ENCODE data around the gene ABCC4.

ABCC4 gene

DNA sequence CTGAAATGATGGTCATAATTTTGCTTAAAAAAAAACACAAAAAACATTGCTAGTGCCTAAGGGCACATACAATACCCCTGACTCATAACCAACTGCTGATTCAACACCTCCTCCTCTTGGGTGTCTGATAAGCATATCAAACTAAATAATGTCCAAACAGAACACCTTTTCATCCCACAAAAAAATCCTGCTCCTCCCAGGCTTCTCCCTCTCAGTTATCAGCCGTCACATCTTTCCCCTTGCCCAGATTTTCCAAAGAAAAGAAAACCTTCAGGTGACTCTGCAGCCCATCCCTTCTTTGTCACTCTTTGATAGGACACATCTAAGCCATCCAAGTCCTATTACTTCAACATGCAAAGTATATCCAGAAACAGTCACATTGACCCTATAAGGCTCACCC is 46.9 kb downstream of the ABCC4 start:
- DNase-seq: no peak

DNA sequence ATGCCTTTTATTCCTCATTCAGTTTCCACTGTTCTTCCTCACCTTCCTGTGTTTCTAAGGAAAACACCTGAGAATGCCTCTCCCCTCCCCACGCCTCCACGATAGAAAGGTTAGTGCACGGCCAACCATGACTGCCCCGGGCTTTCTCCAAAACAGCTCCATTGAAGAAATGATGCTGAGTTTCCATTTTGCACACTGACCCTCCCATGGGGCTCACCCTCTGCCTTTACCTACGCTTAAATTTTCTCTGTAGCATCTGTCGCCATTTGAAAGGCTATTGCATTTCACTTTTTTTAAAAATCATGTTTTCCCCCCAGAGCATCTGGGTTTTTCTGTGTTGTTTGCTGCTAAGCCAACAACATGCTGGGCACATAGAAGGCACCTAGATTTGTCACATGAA is 48.2 kb downstream of the ABCC4 start:
- DNase-seq: no peak

- DNase-seq: no peak
Measured at GRCh38 chr13:95251641-95252040, 49.6 kb downstream of the ABCC4 start.

DNA sequence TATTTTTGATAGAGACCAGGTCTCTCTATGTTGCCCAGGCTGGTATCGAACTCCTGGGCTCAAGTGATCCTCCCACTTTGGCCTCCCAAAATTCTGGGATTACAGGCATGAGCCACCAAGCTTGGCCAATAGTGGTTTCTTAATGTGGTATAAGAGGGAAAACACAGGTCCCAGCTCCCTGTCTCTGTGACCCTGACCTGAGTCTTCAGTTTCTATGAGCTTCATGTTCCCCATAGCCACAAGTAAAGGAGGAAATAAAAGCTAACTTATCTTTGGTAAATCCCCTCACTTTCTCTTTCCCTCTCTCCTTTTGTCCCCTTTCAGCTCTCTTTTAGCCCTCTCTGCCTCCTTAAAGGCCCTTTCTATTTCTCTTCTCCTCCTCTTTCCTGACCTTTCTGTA is 50.3 kb downstream of the ABCC4 start:
- DNase-seq: no peak

GRCh38 chr13:95248953-95249352 is 52.3 kb downstream of the ABCC4 start:
- no peak for DNase-seq

DNA sequence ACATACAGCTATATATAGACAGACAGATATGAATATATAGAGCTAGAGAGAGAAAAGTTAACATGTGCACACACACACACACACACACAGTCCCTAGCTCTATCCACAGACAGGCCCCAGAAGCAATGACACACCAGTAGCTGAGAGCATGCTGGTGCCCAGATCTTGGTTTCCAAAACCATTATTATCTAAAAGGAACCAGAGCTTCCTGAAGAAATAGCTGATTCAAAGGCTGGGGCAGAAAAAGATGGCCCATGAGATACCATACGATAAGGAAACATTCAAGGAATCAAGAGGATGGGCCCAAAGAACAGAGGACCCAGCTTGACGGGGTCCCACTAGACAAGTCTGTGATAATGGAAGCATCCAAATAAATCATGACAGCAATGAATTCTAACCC is 53.4 kb downstream of the ABCC4 start:
- no peak for DNase-seq

DNA sequence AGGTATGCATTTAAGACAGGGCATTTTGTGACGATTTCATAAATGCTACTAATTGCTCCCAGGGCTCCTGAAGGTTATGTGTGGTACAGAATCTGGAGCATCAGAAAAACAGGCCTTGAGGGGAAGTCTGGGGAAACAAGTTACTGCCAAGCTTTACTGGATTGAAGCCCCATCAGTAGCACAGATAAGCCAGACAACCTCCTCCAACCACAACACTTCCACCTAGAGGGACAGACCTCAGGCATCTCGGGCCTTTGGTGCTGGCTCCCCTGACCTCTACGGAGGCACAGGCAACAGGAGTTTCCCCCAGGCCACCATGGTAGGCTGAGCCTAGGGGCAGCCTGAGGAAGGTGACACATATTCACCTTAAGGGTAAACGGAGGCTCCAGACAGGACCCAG is 54.1 kb downstream of the ABCC4 start:
- DNase-seq: no peak

DNA sequence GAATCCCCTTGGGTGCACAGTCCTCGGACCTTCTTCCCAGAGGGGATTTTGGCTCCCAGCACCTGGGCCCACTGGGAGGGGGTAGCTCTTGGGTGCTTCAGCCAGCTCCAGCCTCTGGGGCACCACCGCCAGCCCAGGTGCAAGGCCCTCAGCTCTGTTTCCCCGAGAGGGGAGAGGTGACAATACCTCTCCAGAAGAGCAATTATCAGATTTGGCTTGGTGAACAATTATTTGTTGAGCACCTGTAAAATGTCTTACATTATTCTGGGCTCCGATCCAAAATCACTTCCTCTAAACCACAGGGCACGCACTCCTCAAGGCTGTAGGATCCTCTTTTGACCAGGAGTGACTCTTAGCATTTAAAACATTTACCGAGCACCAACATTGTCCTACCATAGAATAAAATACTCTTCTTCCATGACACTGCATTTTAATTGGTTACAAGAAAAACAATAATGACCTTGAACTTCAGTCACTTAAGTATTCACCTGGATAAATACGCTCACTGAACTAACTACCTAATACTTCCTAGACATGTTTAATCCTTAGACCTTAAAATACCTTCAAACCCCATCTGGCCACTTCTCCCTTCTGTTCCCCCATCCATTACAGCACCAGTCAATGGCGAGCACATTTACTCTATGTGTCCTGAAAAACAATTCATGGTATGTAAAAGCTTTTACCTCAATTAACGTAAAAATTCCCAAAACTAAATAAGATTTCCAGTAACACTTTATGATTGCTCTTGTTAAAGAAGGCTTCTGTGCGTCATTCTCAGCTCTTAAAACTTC is 54.8 kb downstream of the ABCC4 start:
- DNase-seq: no peak

- no peak for DNase-seq
Measured at GRCh38 chr13:95245071-95245470, 56.2 kb downstream of the ABCC4 start.

GRCh38 chr13:95243207-95243606 is 58.0 kb downstream of the ABCC4 start:
- no peak for DNase-seq

DNA sequence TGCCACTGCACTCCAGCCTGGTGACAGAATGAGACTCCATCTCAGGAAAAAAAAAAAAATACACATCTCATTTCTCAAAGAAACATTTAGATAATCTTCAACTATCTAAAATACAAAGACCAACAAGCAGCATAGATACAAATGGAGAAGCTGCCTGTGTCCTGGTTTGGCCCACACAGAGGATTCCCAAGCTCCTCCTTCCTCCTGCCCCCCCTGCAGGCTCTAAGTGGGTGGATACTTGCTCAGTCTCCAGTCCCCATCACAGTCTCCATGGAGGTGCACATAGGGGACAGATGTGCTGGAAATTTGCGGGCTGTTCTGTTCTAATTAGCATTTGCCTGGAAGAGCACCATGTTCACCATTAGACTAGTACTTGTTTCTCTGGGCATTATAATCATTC is 59.9 kb downstream of the ABCC4 start:
- no peak for DNase-seq

DNA sequence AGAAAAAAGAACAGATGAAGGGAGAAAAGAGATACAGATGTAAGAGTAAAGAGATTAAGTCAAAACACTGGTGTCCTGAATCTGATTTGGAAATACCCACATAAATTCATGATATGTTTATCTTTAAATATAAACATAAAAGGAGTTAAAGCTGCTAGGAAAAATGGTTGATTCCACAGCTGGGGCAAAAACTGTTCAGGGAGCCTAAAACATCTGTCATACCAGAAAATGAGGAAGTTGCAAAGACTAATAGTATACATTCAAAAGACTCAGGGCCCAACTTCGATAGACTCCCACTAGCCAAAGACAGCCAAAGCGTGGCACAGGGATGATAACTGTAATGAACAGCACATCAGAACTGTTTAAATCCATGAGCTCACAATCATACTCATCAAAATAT is 62.0 kb downstream of the ABCC4 start:
- no peak for DNase-seq

DNA sequence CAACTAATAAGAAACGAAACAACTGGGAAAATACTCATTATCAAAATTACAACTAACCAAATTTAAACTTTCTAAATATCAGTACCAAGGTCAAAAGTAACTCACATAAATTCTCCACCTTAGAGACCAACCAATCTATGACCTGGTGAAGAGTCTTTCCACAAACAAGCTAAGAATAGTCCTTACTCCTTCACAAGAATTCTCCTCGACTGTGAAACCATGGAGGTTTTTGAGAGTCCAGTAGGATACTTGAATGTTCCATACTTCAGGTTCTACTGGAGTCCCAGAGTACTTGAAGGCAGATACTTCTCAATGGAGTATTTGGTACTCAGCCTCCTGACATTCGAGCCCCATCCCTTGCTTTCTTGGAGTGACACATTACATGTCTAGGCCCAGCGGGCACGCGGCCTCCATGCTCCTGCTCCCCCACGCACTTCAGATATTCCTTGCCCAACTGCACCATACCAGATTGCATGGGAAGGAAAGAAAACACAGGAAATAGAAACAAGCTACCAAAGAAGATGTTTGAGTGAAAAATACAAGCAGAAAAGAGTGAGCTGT is 63.9 kb downstream of the ABCC4 start:
- no peak for DNase-seq

DNA sequence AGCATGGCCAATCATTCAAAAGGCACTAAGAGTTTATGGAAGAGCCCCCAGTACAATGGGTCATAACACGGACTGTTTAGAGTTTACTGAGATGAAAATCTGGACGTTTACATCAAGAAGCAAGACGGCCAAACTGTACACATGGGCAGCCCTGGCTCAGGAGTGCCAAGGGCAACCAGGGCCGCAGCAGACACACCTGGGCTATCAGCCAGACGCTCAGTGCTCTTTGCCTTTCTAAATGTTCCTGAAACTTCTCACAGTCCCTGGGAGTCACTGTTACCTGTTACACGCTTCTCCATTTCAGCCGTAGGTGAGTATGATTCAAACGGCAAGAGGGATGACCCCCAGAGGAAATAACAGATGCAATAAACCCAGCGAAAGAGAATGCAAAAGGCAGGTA is 64.5 kb downstream of the ABCC4 start:
- no peak for DNase-seq

DNA sequence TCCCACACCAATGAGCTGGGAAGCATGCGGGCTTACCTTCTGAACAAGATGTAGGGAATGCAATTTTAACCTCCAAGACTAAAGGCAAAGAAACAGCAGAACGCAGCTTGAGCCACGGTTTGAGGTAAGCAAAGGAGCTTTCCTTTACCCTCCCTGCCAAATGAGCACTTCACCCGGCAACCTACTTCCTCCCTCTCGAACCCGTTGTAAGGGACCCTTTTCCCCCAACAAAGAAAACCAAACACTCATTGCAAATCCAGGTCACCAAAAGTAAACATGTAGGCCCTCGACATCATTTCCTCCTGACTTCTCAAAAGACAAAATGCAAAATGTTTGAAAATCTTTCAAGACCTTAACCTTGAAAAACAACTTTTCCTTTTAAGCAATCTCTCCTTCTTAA is 65.3 kb downstream of the ABCC4 start:
- no peak for DNase-seq

DNA sequence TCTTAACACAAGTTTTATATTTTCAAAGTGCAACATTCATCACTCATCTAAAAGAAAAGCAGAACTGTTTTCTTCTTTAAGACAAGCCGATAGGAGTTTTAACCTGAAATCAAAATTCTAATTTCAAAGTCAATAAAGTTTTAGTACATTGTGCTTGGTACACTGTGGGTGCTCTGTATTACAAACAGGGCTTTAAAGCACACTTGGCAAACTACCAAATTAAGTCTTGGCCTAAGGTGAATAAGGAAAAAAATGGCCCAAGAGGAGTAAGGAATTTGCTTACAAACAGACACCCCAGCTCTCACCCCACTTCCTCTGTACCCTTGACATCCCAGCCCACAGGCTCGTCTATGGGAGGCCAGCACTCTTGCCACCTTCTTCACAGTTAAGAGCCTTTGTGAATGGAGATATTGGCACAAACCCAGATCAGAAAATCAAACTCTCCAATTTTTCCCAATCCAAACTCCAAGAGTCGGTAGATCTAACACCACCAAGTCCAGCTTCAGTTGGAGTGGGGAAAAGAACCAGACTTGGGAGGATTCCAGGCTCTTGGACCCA is 66.0 kb downstream of the ABCC4 start:
- DNase-seq: no peak

DNA sequence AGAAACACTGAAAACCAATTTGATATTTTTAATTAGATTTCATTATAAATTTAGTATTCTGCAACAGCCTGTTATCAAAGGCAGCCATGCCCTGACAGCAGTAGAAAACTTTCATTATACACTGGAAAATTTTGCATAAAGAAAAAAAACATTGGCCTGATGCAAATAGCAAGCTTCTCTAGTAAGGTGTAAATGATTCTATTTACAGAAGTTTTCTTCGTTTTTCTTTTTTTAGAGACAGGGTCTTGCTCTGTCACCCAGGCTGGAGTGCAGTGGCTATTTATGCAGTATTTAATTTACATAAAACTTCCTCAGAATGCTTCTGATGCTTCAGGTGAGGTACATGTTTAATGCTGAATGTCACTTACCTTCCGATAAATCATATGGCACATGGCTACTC is 67.0 kb downstream of the ABCC4 start:
- no peak for DNase-seq

GRCh38 chr13:95233026-95233635 is 68.1 kb downstream of the ABCC4 start:
- no peak for DNase-seq

GRCh38 chr13:95231393-95231792 is 69.9 kb downstream of the ABCC4 start:
- no peak for DNase-seq

DNA sequence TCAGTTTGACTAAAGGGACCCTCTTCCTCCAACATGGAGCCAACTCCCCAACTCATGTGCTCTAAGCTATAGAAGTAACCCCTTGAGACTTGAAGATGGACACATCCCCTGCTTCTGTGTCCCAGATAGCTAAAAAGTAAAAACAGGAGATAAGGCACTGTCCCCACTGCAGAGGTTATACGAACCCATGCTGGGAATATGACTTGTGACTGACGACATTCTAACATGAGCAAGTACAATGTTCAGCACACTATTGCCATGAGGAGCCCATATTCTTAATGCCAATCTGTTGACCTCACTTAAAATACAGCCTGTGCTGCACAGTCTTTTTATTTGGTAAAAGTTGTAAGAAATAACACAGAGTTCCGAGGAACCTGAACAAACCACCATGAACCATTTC is 71.4 kb downstream of the ABCC4 start:
- no peak for DNase-seq

- DNase-seq: no peak
Measured at GRCh38 chr13:95228130-95228529, 73.1 kb downstream of the ABCC4 start.

DNA sequence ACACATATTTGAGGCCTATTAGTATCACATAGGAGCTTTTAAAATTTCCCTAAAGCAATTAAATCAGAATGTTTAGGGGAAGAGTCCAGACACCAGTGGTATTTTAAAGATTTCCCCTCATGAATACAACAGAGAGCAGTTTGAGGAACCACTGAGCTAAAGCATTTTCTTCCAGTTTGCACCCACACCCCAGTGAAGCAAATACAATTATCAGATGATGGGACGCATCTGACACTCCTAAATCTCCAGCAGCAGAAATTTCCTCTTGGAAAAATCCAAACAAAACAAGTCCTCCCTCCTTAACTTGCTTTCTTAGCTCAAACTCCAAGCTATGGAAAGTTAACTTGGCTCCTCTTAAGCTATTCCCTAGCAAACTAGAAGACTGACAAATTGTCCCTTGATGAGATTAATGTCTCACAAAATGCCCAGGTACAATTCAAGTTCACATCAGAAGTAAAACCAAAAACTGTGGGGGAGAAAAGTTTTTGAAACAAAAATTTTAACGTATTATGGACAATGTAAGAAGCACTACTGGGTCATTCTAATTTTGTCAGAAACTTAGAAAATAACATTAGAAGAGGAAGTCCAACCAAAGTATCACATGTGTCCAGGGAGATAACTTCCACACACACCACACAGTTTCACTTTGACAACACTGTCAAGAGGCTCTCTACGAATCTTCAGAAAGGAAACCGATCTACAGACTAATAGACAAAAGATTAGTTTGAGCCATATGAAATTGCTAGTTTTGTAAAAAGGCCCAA is 74.1 kb downstream of the ABCC4 start:
- no peak for DNase-seq

GRCh38 chr13:95226476-95226875 is 74.8 kb downstream of the ABCC4 start:
- no peak for DNase-seq

Measured in CD4-positive, alpha-beta T cell treated with Interleukin-17A for 4 hours (primary cell).